ENCODE data around the gene PKHD1. TPM values are rescaled to one million over a fixed set of nuclear protein-coding genes. Genes with fewer than 3 reads are reported as not detected.

The PKHD1 gene
- polyA plus RNA-seq, 1 of the 3 experiments (the other 2 are of a cell fraction), result not detected

GRCh38 chr6:52126231-52126630, 38.8 kb upstream of the PKHD1 start:
- no peaks in the 10 kb centered on the region for H4K20me1 ChIP-seq (ENCODE audit: insufficient read depth)
- no peaks in the 10 kb centered on the region for H3F3A ChIP-seq (replicated peaks; ENCODE audit: insufficient read depth)
- no peak overlapping the region for H3K4me3 ChIP-seq (ENCODE audit: low read depth in 2 of 2, low read length in 1 of 2)
- no peak for DNase-seq
- no peak overlapping the region for H3K4me2 ChIP-seq
- H3K9me3 ChIP-seq, result no peaks in the 10 kb centered on the region
- H3K36me3 ChIP-seq (replicated peaks in 1 of 2; ENCODE audit: control insufficient read depth in 1 of 2, insufficient read depth in 2 of 2, low read length in 1 of 2), result no peaks in the 10 kb centered on the region
- ChIA-PET POLR2A (no interaction called here), CTCF (no interaction called here)
- TF ChIP-seq POLR2AphosphoS5 (IDR thresholded peaks at IDR 0.05; ENCODE audit: low read depth, low read length) (no peak), CHD2 (IDR thresholded peaks at IDR 0.05; ENCODE audit: low read length, partially characterized antibody) (no peak)
- no peaks in the 10 kb centered on the region for H3K79me2 ChIP-seq (ENCODE audit: insufficient read depth)
- no peak overlapping the region for H3K27ac ChIP-seq (ENCODE audit: low read depth in 2 of 2, low read length in 1 of 2)
- no peak overlapping the region for H2AFZ ChIP-seq (ENCODE audit: low read depth)
- no peaks in the 10 kb centered on the region for H3K9me2 ChIP-seq
- no peaks in the 10 kb centered on the region for H3K4me1 ChIP-seq (ENCODE audit: control insufficient read depth in 1 of 2, insufficient read depth in 2 of 2, low read depth in 1 of 2, low read length in 1 of 2)
- no peaks in the 10 kb centered on the region for H3K27me3 ChIP-seq (ENCODE audit: insufficient read depth)
- no peak overlapping the region for H3K9ac ChIP-seq

DNA sequence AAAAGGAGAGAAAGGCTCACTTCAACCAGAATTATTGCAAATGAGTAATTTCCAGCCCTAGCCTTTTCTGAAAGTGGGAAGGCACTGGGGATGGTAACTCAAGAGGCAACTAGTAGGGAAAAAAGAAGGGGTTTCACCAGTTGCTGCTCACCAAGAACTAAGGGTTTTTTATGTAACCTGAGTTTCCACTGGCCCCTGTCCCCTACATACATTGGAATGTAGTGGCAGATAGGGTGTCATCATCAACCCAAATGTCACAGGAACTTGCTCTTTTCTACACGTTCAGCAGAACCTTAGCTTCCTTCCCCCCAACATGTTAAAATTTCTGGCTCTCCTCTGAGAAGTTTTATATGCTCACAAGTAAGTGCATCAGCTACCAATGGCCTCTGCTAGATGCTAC, 38.2 kb upstream of the PKHD1 start:
- Histone ChIP-seq H3K9me3 (no peaks in the 10 kb centered on the region), H3K36me3 (replicated peaks in 1 of 2; ENCODE audit: control insufficient read depth in 1 of 2, insufficient read depth in 2 of 2, low read length in 1 of 2) (no peaks in the 10 kb centered on the region), H4K20me1 (ENCODE audit: insufficient read depth) (no peaks in the 10 kb centered on the region), H3K79me2 (ENCODE audit: insufficient read depth) (no peaks in the 10 kb centered on the region), H3K4me3 (ENCODE audit: low read depth in 2 of 2, low read length in 1 of 2) (no peak overlapping the region), H2AFZ (ENCODE audit: low read depth) (no peak overlapping the region), H3K9ac (no peak overlapping the region), H3K27ac (ENCODE audit: low read depth in 2 of 2, low read length in 1 of 2) (no peak overlapping the region), H3K9me2 (no peaks in the 10 kb centered on the region), H3K4me2 (no peak overlapping the region), H3K27me3 (ENCODE audit: insufficient read depth) (no peaks in the 10 kb centered on the region), H3F3A (replicated peaks; ENCODE audit: insufficient read depth) (no peaks in the 10 kb centered on the region), H3K4me1 (ENCODE audit: control insufficient read depth in 1 of 2, insufficient read depth in 2 of 2, low read depth in 1 of 2, low read length in 1 of 2) (no peaks in the 10 kb centered on the region)
- DNase-seq, result no peak
- CTCF ChIA-PET, result no interaction called here
- 0% methylated on average over 1 of the region's 1 CpG for WGBS (ENCODE audit: low lambda C conversion rate)
- POLR2A ChIA-PET, result no interaction called here
- TF ChIP-seq GABPA (IDR thresholded peaks at IDR 0.05; ENCODE audit: low read depth) (no peak), EP300 (IDR thresholded peaks at IDR 0.05; ENCODE audit: borderline replicate concordance in 1 of 2, low read depth in 1 of 2, low read length in 1 of 2) (no peak), RCOR1 (IDR thresholded peaks at IDR 0.05; ENCODE audit: low read length) (no peak), ZBTB33 (IDR thresholded peaks at IDR 0.05; ENCODE audit: borderline replicate concordance, low read depth) (no peak), SMC3 (IDR thresholded peaks at IDR 0.05; ENCODE audit: low read depth, low read length) (no peak), TEAD4 (IDR thresholded peaks at IDR 0.05; ENCODE audit: borderline replicate concordance, insufficient read depth) (no peak), CHD2 (IDR thresholded peaks at IDR 0.05; ENCODE audit: low read length, partially characterized antibody) (no peak), MXI1 (IDR thresholded peaks at IDR 0.05; ENCODE audit: low read depth, low read length) (no peak)
- TF ChIP-seq, protein P1, sequence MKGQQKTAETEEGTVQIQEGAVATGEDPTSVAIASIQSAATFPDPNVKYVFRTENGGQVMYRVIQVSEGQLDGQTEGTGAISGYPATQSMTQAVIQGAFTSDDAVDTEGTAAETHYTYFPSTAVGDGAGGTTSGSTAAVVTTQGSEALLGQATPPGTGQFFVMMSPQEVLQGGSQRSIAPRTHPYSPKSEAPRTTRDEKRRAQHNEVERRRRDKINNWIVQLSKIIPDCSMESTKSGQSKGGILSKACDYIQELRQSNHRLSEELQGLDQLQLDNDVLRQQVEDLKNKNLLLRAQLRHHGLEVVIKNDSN (IDR thresholded peaks at IDR 0.05; ENCODE audit: borderline replicate concordance, low read depth), result no peak
- TF ChIP-seq, protein P2, sequence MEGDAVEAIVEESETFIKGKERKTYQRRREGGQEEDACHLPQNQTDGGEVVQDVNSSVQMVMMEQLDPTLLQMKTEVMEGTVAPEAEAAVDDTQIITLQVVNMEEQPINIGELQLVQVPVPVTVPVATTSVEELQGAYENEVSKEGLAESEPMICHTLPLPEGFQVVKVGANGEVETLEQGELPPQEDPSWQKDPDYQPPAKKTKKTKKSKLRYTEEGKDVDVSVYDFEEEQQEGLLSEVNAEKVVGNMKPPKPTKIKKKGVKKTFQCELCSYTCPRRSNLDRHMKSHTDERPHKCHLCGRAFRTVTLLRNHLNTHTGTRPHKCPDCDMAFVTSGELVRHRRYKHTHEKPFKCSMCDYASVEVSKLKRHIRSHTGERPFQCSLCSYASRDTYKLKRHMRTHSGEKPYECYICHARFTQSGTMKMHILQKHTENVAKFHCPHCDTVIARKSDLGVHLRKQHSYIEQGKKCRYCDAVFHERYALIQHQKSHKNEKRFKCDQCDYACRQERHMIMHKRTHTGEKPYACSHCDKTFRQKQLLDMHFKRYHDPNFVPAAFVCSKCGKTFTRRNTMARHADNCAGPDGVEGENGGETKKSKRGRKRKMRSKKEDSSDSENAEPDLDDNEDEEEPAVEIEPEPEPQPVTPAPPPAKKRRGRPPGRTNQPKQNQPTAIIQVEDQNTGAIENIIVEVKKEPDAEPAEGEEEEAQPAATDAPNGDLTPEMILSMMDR (IDR thresholded peaks at IDR 0.05), result no peak

All from SK-N-SH (cell line).